ENCODE measurements around the gene SPP1.

DNA sequence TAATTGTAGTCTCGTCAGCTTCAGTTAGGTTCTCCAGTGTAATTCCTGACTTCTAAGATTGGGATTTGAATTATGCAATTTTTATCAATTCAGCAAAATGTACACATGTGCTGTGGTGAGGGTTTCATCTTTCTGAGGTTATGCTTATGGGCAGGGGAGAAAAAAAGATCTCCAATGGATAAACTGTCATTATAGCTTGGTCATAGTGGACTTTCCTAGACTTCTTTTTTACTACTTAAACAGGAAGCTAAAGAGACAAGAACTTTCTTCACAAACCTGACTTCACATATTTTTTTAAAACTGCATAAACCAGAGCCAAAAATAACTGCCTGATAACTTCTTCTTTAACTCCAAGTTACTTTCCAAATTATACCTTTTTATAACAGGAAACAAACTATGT lies 21.7 kb upstream of the SPP1 start:
- TF ChIP-seq, protein P1, sequence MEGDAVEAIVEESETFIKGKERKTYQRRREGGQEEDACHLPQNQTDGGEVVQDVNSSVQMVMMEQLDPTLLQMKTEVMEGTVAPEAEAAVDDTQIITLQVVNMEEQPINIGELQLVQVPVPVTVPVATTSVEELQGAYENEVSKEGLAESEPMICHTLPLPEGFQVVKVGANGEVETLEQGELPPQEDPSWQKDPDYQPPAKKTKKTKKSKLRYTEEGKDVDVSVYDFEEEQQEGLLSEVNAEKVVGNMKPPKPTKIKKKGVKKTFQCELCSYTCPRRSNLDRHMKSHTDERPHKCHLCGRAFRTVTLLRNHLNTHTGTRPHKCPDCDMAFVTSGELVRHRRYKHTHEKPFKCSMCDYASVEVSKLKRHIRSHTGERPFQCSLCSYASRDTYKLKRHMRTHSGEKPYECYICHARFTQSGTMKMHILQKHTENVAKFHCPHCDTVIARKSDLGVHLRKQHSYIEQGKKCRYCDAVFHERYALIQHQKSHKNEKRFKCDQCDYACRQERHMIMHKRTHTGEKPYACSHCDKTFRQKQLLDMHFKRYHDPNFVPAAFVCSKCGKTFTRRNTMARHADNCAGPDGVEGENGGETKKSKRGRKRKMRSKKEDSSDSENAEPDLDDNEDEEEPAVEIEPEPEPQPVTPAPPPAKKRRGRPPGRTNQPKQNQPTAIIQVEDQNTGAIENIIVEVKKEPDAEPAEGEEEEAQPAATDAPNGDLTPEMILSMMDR (IDR thresholded peaks at IDR 0.05; ENCODE audit: low read depth, low read length, poor library complexity, severe bottlenecking): no peak
- no peak for TF ChIP-seq EZH2phosphoT487 (IDR thresholded peaks at IDR 0.05; ENCODE audit: borderline replicate concordance, low read length)
